GM23338 (cell line): ENCODE data around the gene CAP1.

Source experiments
- CTCF ChIP-seq, 2 experiments: fragments of 200-600 bp in 1 of 2; sonication (generic) in 1 of 2; conservative IDR thresholded peaks; 2 replicates each; pipeline versions ENCODE4 v1.5.1 to v1.6.1; 2016 to 2017; ENCODE audit warnings: antibody characterized with exemption in 2 of 2, low read depth in 2 of 2, mild to moderate bottlenecking in 2 of 2, moderate library complexity in 1 of 2
- ETS1 ChIP-seq: IDR thresholded peaks from 2 replicates; pipeline ENCODE4 v1.6.1; 2016; ENCODE audit warnings: antibody characterized with exemption
- EZH2 ChIP-seq: fragments of 200-600 bp; sonication (generic); IDR thresholded peaks from one replicate; pipeline ENCODE4 v1.8.0; 2017; ENCODE audit warnings: antibody characterized with exemption, mild to moderate bottlenecking, low read depth; ENCODE audit not compliant: unreplicated experiment
- REST ChIP-seq: IDR thresholded peaks from one replicate; pipeline ENCODE4 v1.6.1; 2018; ENCODE audit warnings: antibody characterized with exemption; ENCODE audit not compliant: unreplicated experiment
- STAT1 ChIP-seq: IDR thresholded peaks from one replicate; pipeline ENCODE4 v1.6.1; 2016; ENCODE audit warnings: antibody characterized with exemption; ENCODE audit not compliant: unreplicated experiment

GRCh38 chr1:40094466-40095110 lies 54.1 kb downstream of the CAP1 start:
- TF ChIP-seq CTCF (conservative IDR thresholded peaks at IDR 0.05; ENCODE audit: low read depth in 2 of 2) (no peak), STAT1 (no peak), ETS1 (no peak), REST (no peak), EZH2 (no peak)
